HepG2 (cell line): ENCODE measurements around the gene PIEZO2. TPM values are rescaled to one million over a fixed set of nuclear protein-coding genes. Genes with fewer than 3 reads are reported as not detected.

Source experiments
- ATAC-seq: fragments of 200-7000 bp; cut with Tn5 transposase; 3 replicates; pipeline ENCODE4 v1.9.1; 2020; ENCODE audit warnings: mild to moderate bottlenecking, moderate library complexity
- BruUV-seq: library from RNA; stranded (reverse); fragments of 400-500 nt; replicated peaks from 2 replicates; lab custom pipeline; 2021; lab: Mats Ljungman, UMichigan
- CTCF ChIA-PET: fragments of 300-600 bp; formaldehyde crosslinking; extraction: SDS; loops from one replicate; lab custom pipeline; 2021; ENCODE audit warnings: low total read pairs, inconsistent platforms, low intra/inter-chr PET ratio; lab: Yijun Ruan, JAX
- POLR2A ChIA-PET: fragments of 350-600 bp; sonication (Branson Sonifier 250); formaldehyde crosslinking; loops from one replicate; lab custom pipeline; 2020; ENCODE audit warnings: antibody characterized with exemption, inconsistent platforms; lab: Yijun Ruan, JAX
- DNase-seq: peaks from one replicate; pipeline ENCODE4 v3.0.0-alpha.2; 2015; ENCODE audit warnings: low spot score
- FAIRE-seq: peaks from 3 replicates; lab custom pipeline; 2011; peaks lifted over from hg19 to GRCh38; lab: Jason Lieb, UNC
- H2AFZ ChIP-seq: one replicate; pipeline ENCODE4 v1.6.1; 2011; ENCODE audit warnings: low read length, inconsistent platforms
- H3K27ac ChIP-seq: fragments of 300-600 bp; 3 replicates; pipeline ENCODE4 v1.8.0; 2011; ENCODE audit warnings: mixed run types, mild to moderate bottlenecking, mixed read lengths, low read length, inconsistent platforms; ENCODE audit not compliant: insufficient read depth; ENCODE audit errors: extremely low read length
- H3K27me3 ChIP-seq, 2 experiments: fragments of 200-600 bp in 1 of 2; 2 replicates in 1 of 2; 3 replicates in 1 of 2; pipeline versions ENCODE4 v1.6.0 to v1.8.0; 2011; ENCODE audit warnings: low read length in 2 of 2, mild to moderate bottlenecking in 2 of 2, moderate library complexity in 2 of 2, inconsistent platforms in 1 of 2; ENCODE audit not compliant: insufficient read depth in 2 of 2, control insufficient read depth in 1 of 2
- H3K36me3 ChIP-seq, 2 experiments: fragments of 200-600 bp in 1 of 2; replicated peaks in 1 of 2; 2 replicates in 1 of 2; 3 replicates in 1 of 2; pipeline versions ENCODE4 v1.5.1 to v1.8.0; 2011; ENCODE audit warnings: low read length in 2 of 2, inconsistent platforms in 1 of 2; ENCODE audit not compliant: insufficient read depth in 2 of 2, control insufficient read depth in 1 of 2
- H3K4me1 ChIP-seq: 2 replicates; pipeline ENCODE4 v1.5.1; 2012; ENCODE audit warnings: low read length, inconsistent platforms; ENCODE audit not compliant: insufficient read depth
- H3K4me2 ChIP-seq: 2 replicates; pipeline ENCODE4 v1.6.0; 2011; ENCODE audit warnings: low read depth, low read length, inconsistent platforms
- H3K4me3 ChIP-seq, 3 experiments: fragments of 200-600 bp in 1 of 3; sonication (generic), shearing (Covaris generic) in 1 of 3; replicated peaks in 1 of 3; 2 replicates each; pipeline ENCODE4 v1.5.1; 2011 to 2016; ENCODE audit warnings: low read length in 3 of 3, inconsistent platforms in 2 of 3, low read depth in 2 of 3, mild to moderate bottlenecking in 2 of 3, control low read depth in 1 of 3, mixed read lengths in 1 of 3; ENCODE audit not compliant: insufficient read depth in 1 of 3
- H3K79me2 ChIP-seq: one replicate; pipeline ENCODE4 v1.6.1; 2011; ENCODE audit warnings: low read length, inconsistent platforms; ENCODE audit not compliant: insufficient read depth
- H3K9ac ChIP-seq: 2 replicates; pipeline ENCODE4 v1.6.0; 2011; ENCODE audit warnings: mild to moderate bottlenecking, low read depth, low read length, inconsistent platforms; ENCODE audit not compliant: insufficient read depth
- H3K9me3 ChIP-seq: 2 replicates; pipeline ENCODE4 v1.5.1; 2012; ENCODE audit warnings: mild to moderate bottlenecking, low read length
- H4K20me1 ChIP-seq: 2 replicates; pipeline ENCODE4 v1.6.0; 2011; ENCODE audit warnings: inconsistent platforms, mild to moderate bottlenecking, low read length, moderate library complexity; ENCODE audit not compliant: insufficient read depth
- AKAP8 ChIP-seq: sonication (generic); formaldehyde crosslinking; IDR thresholded peaks from 2 replicates; pipeline ENCODE4 v1.5.1; 2020; ENCODE audit warnings: mild to moderate bottlenecking, missing genetic modification reagents
- EEA1 ChIP-seq: sonication (generic); formaldehyde crosslinking; IDR thresholded peaks from 2 replicates; pipeline ENCODE4 v1.5.1; 2020; ENCODE audit warnings: mild to moderate bottlenecking, missing genetic modification reagents, borderline replicate concordance
- HMG20B ChIP-seq: conservative IDR thresholded peaks from 2 replicates; pipeline ENCODE4 v1.6.1; 2016; ENCODE audit warnings: missing genetic modification reagents, missing compliant biosample characterization
- JUNB ChIP-seq: sonication (generic); formaldehyde crosslinking; IDR thresholded peaks from 2 replicates; pipeline ENCODE4 v1.8.0; 2022; ENCODE audit warnings: missing genetic modification reagents, mild to moderate bottlenecking, borderline replicate concordance
- MIXL1 ChIP-seq: IDR thresholded peaks from 2 replicates; pipeline ENCODE4 v1.6.1; 2016
- NRL ChIP-seq: sonication (generic); formaldehyde crosslinking; IDR thresholded peaks from 2 replicates; pipeline ENCODE4 v1.5.0; 2020; ENCODE audit warnings: missing genetic modification reagents, mild to moderate bottlenecking, moderate library complexity, borderline replicate concordance
- PHB2 ChIP-seq: fragments of 450-650 bp; IDR thresholded peaks from 2 replicates; pipeline ENCODE4 v1.6.1; 2018; ENCODE audit not compliant: partially characterized antibody
- SALL2 ChIP-seq: sonication (generic); formaldehyde crosslinking; IDR thresholded peaks from 2 replicates; pipeline ENCODE4 v1.8.1; 2023; ENCODE audit warnings: mild to moderate bottlenecking, missing genetic modification reagents, inconsistent platforms
- TOPORS ChIP-seq: sonication (generic); formaldehyde crosslinking; IDR thresholded peaks from 2 replicates; pipeline ENCODE4 v1.8.0; 2023; ENCODE audit warnings: mild to moderate bottlenecking, missing genetic modification reagents
- YEATS4 ChIP-seq: sonication (generic); formaldehyde crosslinking; IDR thresholded peaks from 2 replicates; pipeline ENCODE4 v1.4.0; 2020; ENCODE audit warnings: missing genetic modification reagents, borderline replicate concordance
- ZFP62 ChIP-seq: sonication (generic); formaldehyde crosslinking; IDR thresholded peaks from 2 replicates; pipeline ENCODE4 v1.4.0; 2020; ENCODE audit warnings: missing genetic modification reagents
- ZKSCAN1 ChIP-seq: fragments of 150-350 bp; IDR thresholded peaks from 2 replicates; pipeline ENCODE4 v1.6.1; 2014; ENCODE audit warnings: low read length
- ZNF777 ChIP-seq: sonication (generic); formaldehyde crosslinking; IDR thresholded peaks from 2 replicates; pipeline ENCODE4 v1.4.0; 2020; ENCODE audit warnings: missing genetic modification reagents
- WGBS: methylation state at CpG from one replicate; pipeline ENCODE4 v1.1.6; 2017; ENCODE audit warnings: low lambda C conversion rate; 5-methylcytosine and 5-hydroxymethylcytosine counted together
- in situ Hi-C: cut with HindIII; loops from 2 replicates; pipeline ENCODE4 v1.10.0; 2017; ENCODE audit warnings: low pct_unique_long_range_greater_than_20kb; ENCODE audit not compliant: extremely low pct_ligation_motif_present
- intact Hi-C: fragments of 100-400 bp; cut with micrococcal nuclease; formaldehyde crosslinking; loops from one replicate; pipeline ENCODE4 v1.10.0; 2022; ENCODE audit not compliant: unreplicated experiment
- polyA plus RNA-seq, 8 experiments: library from polyadenylated mRNA; depleted of rRNA in 3 of 8; stranded (reverse) in 7 of 8; unstranded in 1 of 8; fragments of >200 nt; fragmentation: Illumina TruSeq in 4 of 8; extraction: Trizol in 4 of 8; gene quantifications; 2 replicates each; pipeline versions ENCODE4 v1.2.1 to v1.2.3, GENCODE V29; 2011 to 2016; ENCODE audit warnings: low read depth in 4 of 8, missing spikeins in 1 of 8, mixed read lengths in 1 of 8; ENCODE audit not compliant: insufficient read depth in 1 of 8
- total RNA-seq, 5 experiments: library from RNA; depleted of rRNA; stranded (reverse); fragments of >200 nt; fragmentation: Illumina TruSeq; extraction: Trizol; gene quantifications; 2 replicates each; pipeline ENCODE4 v1.2.3, GENCODE V29; 2016; ENCODE audit warnings: low read depth in 1 of 5
- TF ChIP-seq, protein P1 (sequence below): IDR thresholded peaks from 2 replicates; pipeline ENCODE4 v1.6.1; 2016
- TF ChIP-seq, protein P2 (sequence below): sonication (generic); formaldehyde crosslinking; IDR thresholded peaks from 2 replicates; pipeline ENCODE4 v1.9.0; 2021; ENCODE audit warnings: missing genetic modification reagents, borderline replicate concordance
- TF ChIP-seq, protein P3 (sequence below): sonication (generic); formaldehyde crosslinking; IDR thresholded peaks from 2 replicates; pipeline ENCODE4 v1.4.0; 2020; ENCODE audit warnings: missing genetic modification reagents
- TF ChIP-seq, protein P4 (sequence below): IDR thresholded peaks from 2 replicates; pipeline ENCODE4 v1.6.1; 2018; ENCODE audit warnings: missing genetic modification reagents, mild to moderate bottlenecking, missing compliant biosample characterization

The PIEZO2 gene
- total and polyA plus RNA-seq, 2 of the 13 experiments (the other 11 are each of a cell fraction or from before 2014, with no cell fraction given): 15.2 to 27.2 TPM

DNA sequence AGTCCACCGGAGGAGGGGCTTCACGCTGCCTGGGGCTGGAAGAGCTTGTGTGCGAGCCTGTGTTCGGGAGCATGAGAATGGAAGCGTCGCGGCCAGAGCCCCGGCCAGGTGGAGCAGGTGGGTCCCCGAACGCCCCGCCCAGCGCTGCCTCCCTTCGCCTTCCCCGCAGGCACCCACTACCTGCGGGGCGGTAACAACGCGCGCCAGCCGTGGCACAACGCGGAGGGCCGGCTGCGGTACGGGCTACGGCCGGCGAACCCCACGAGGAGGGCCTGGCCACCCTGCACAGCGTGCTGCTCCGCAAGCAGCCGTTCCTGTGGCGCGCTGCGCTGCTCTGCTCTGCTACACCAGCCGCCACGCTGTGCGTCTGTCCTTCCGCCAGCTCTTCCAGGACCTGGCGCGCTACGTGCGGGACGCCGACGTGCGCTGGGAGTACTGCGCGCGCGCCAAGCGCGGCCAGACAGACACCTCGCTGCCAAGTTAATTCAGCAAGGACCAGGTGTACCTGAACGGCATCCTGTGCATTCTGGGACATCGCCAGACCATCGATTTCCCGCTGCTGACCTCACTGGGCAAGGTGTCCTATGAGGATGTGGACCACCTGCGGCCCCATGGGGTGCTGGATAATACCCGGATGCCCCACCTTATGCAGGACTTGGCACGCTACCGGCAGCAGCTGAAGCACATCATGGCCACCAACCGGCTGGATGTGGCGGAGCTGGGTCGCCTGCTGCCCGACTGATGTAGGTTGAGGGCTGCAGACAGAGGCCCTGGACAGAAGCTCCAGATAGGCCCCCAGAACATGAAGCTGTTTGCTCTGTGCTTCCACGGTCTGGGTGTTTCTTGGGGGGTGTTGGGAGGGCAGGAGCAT is 422.9 kb downstream of the PIEZO2 start:
- 92% methylated on average over 27 of the region's 67 CpGs for WGBS
- H4K20me1 ChIP-seq: no peaks in the 10 kb centered on the region
- intact Hi-C loops: no loop called here
- no peak overlapping the region for H3K4me2 ChIP-seq
- CTCF ChIA-PET: no interaction called here
- FAIRE-seq: no peak
- no peak for TF ChIP-seq TOPORS (CRISPR knock-in tag)
- TF ChIP-seq, protein P1, sequence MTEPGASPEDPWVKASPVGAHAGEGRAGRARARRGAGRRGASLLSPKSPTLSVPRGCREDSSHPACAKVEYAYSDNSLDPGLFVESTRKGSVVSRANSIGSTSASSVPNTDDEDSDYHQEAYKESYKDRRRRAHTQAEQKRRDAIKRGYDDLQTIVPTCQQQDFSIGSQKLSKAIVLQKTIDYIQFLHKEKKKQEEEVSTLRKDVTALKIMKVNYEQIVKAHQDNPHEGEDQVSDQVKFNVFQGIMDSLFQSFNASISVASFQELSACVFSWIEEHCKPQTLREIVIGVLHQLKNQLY (CRISPR knock-in tag): no peak
- no peak for TF ChIP-seq HMG20B
- TF ChIP-seq, protein P2, sequence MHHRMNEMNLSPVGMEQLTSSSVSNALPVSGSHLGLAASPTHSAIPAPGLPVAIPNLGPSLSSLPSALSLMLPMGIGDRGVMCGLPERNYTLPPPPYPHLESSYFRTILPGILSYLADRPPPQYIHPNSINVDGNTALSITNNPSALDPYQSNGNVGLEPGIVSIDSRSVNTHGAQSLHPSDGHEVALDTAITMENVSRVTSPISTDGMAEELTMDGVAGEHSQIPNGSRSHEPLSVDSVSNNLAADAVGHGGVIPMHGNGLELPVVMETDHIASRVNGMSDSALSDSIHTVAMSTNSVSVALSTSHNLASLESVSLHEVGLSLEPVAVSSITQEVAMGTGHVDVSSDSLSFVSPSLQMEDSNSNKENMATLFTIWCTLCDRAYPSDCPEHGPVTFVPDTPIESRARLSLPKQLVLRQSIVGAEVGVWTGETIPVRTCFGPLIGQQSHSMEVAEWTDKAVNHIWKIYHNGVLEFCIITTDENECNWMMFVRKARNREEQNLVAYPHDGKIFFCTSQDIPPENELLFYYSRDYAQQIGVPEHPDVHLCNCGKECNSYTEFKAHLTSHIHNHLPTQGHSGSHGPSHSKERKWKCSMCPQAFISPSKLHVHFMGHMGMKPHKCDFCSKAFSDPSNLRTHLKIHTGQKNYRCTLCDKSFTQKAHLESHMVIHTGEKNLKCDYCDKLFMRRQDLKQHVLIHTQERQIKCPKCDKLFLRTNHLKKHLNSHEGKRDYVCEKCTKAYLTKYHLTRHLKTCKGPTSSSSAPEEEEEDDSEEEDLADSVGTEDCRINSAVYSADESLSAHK (CRISPR knock-in tag): no peak
- no peak for TF ChIP-seq YEATS4 (CRISPR knock-in tag)
- no peak for TF ChIP-seq EEA1 (CRISPR knock-in tag)
- no peak for TF ChIP-seq ZFP62 (CRISPR knock-in tag)
- no peak for TF ChIP-seq MIXL1 (CRISPR knock-in tag)
- no peak for TF ChIP-seq ZNF777 (CRISPR knock-in tag)
- TF ChIP-seq, protein P3, sequence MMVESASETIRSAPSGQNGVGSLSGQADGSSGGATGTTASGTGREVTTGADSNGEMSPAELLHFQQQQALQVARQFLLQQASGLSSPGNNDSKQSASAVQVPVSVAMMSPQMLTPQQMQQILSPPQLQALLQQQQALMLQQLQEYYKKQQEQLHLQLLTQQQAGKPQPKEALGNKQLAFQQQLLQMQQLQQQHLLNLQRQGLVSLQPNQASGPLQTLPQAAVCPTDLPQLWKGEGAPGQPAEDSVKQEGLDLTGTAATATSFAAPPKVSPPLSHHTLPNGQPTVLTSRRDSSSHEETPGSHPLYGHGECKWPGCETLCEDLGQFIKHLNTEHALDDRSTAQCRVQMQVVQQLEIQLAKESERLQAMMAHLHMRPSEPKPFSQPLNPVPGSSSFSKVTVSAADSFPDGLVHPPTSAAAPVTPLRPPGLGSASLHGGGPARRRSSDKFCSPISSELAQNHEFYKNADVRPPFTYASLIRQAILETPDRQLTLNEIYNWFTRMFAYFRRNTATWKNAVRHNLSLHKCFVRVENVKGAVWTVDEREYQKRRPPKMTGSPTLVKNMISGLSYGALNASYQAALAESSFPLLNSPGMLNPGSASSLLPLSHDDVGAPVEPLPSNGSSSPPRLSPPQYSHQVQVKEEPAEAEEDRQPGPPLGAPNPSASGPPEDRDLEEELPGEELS: no peak
- no peak for TF ChIP-seq SALL2 (CRISPR knock-in tag)
- TF ChIP-seq NRL (CRISPR knock-in tag): no peak
- no peak for TF ChIP-seq PHB2
- TF ChIP-seq, protein P4, sequence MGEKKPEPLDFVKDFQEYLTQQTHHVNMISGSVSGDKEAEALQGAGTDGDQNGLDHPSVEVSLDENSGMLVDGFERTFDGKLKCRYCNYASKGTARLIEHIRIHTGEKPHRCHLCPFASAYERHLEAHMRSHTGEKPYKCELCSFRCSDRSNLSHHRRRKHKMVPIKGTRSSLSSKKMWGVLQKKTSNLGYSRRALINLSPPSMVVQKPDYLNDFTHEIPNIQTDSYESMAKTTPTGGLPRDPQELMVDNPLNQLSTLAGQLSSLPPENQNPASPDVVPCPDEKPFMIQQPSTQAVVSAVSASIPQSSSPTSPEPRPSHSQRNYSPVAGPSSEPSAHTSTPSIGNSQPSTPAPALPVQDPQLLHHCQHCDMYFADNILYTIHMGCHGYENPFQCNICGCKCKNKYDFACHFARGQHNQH (CRISPR knock-in tag): no peak
- TF ChIP-seq AKAP8 (CRISPR knock-in tag): no peak
- no peak for TF ChIP-seq ZKSCAN1
- no peak for TF ChIP-seq JUNB
- no peak for DNase-seq
- no peak overlapping the region for H3K9ac ChIP-seq
- H3K9me3 ChIP-seq: no peaks in the 10 kb centered on the region
- H2AFZ ChIP-seq: no peak overlapping the region
- POLR2A ChIA-PET: no interaction called here
- no peaks in the 10 kb centered on the region for H3K27me3 ChIP-seq
- no peaks in the 10 kb centered on the region for H3K36me3 ChIP-seq
- H3K4me1 ChIP-seq: no peaks in the 10 kb centered on the region
- no peak; the same call in 2 of the 3 replicates for ATAC-seq
- no peak overlapping the region for H3K27ac ChIP-seq
- in situ Hi-C loops: no loop called here
- no TSS peak for BruUV-seq
- H3K79me2 ChIP-seq: no peaks in the 10 kb centered on the region
- no peak overlapping the region for H3K4me3 ChIP-seq
